AG08395 (cell line): Measurements from ENCODE around the gene HLTF.
"Not testable (repeated sequence)": the region's sequence is repeated elsewhere in the genome, so short reads cannot be mapped to it uniquely, and the experiment has no call there.

ENCODE experiments used
- DNase-seq: peaks from one replicate; pipeline ENCODE4 v3.0.0; 2012; ENCODE audit warnings: mixed read lengths, low spot score

The HLTF gene, protein sequence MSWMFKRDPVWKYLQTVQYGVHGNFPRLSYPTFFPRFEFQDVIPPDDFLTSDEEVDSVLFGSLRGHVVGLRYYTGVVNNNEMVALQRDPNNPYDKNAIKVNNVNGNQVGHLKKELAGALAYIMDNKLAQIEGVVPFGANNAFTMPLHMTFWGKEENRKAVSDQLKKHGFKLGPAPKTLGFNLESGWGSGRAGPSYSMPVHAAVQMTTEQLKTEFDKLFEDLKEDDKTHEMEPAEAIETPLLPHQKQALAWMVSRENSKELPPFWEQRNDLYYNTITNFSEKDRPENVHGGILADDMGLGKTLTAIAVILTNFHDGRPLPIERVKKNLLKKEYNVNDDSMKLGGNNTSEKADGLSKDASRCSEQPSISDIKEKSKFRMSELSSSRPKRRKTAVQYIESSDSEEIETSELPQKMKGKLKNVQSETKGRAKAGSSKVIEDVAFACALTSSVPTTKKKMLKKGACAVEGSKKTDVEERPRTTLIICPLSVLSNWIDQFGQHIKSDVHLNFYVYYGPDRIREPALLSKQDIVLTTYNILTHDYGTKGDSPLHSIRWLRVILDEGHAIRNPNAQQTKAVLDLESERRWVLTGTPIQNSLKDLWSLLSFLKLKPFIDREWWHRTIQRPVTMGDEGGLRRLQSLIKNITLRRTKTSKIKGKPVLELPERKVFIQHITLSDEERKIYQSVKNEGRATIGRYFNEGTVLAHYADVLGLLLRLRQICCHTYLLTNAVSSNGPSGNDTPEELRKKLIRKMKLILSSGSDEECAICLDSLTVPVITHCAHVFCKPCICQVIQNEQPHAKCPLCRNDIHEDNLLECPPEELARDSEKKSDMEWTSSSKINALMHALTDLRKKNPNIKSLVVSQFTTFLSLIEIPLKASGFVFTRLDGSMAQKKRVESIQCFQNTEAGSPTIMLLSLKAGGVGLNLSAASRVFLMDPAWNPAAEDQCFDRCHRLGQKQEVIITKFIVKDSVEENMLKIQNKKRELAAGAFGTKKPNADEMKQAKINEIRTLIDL

DNA sequence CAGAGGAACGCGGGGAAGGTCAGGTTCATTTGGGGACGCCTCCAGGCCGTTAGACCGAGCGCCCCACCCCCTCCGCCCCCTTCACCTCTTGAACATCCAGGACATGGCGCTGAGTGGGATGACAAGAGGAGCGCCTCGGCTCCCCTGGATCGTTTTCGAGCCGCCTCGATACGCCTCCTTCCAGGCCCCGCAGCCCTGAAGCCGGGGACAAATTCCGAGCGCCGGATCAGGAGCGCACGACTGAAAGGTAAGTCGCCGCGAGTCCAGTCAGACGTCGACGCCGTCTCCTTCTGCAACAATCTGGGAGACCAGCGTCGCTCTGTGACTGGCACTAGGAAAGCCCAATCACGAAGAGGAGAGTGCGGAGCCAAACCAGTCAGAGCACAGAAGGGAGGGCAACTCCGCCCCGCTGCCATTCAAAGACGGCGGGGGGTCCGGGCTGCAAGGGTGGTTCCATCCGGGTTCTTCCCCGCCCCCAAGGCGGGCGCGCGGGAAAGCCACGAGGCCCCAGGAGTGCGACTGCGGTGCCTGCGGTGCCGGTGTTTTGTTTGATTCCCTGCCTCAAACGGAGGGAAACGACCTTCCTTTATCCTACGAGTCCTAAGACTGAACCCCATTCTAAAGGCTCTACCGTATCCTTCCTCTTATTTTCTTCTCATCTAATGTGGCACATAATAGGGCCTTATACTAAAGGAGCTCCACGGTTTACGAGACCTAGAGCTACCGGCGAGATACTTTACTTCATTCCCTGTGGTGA lies at the start of gene HLTF:
Gene HLTF, minus strand, starts transcription at position 302 of the 757 bp plus-strand sequence. Its CDS starts 197 bp downstream, at position 105.
- peak; percentile 98 for DNase-seq

DNA sequence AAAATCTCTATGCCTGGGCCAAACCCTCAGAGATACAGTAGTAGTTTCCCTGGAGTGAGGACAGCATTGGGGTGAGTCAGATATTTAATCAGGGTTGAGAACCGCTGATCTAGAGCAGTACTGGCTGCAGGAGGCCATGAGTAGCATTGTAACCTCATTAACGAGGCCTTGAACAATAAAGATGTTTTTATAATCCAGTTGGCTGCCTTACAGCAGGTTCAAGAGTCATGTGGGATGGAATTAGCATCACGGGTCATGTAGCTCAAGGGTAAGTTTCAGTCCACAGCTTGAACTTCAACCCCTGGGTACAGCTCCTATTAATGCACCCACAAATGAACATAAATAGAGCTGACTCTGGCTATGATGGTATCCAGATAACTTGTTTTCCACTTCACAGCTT lies 48.2 kb upstream of the HLTF start:
- no peak for DNase-seq

DNA sequence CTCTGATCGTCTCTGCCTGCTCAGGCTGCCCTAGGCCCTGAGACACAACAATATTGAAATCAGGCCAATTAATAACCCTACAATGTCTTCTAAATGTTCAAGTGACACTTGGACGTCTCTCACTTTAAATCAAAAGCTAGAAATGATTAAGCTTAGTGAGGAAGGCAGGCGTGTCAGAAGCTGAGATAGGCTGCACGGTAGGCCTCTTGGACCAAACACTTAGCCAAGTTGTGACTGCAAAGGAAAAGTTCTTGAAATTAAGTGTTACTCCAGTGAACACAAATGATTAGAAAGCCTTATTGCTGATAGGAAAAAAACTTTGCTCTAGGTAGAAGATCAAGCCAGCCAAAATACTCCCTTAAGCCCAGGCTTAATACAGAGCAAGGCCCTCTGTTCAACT lies 45.3 kb upstream of the HLTF start:
- no peak for DNase-seq

DNA sequence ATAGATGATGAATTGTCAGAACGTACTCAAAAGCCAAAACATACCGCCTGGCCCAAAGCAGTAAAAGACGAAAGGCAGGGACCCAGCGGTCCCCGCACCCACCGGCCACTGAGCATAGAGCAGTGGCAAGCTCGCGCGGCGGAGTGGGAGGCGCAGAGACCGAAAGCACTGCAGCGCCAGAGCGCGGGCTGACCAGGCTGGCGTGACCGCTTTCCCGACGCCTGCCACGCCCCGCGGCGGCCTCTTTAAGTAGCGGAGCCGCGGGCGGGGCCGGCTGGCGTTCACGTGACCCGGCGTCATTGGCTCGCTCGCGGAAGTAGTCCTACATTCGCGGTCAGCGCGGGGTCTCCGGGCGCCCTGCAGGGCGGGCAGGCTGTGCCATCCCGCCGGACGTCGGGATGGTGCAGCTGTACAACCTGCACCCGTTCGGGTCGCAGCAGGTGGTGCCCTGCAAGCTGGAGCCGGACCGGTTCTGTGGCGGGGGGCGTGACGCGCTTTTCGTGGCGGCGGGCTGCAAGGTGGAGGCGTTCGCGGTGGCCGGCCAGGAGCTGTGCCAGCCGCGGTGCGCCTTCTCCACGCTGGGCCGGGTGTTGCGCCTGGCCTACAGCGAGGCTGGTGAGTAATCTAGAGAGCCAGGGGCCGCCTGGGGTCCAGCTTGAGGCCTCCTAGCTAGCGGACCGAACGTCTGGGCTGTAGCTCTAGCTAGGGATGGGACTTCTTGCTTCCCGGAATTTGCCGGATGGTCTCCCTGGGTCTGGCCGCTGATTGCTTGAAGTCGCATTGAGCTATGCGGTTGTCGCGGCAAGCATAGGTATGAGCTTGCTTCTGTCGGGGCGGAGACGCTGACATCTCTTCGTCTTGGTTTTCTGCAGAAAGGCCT lies 43.2 kb upstream of the HLTF start, which contains the start of gene HPS3:
Gene HPS3, plus strand, starts transcription at position 313 of the 880 bp plus-strand sequence. Its CDS starts 86 bp downstream, at position 399.
- peak; percentile 95 for DNase-seq

DNA sequence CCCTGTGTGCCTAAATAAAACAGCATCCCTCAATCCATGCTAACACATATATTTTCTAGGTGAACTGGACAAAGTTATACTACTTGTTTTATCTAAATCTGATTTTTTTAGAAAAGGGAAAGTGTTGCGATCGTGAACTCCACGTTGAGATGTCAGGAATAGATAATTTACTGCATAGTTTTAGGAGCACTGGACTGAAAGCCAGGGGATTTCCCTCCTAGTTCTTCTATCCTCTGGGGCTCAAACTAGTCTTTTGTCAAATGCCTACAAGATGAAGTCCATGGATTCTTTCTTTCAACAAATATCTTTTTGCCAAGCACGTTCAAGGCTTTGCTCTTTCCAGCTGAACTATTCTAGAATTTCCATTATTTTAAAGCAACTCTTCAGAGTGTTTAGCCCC lies 42.5 kb upstream of the HLTF start:
- no peak for DNase-seq

DNA sequence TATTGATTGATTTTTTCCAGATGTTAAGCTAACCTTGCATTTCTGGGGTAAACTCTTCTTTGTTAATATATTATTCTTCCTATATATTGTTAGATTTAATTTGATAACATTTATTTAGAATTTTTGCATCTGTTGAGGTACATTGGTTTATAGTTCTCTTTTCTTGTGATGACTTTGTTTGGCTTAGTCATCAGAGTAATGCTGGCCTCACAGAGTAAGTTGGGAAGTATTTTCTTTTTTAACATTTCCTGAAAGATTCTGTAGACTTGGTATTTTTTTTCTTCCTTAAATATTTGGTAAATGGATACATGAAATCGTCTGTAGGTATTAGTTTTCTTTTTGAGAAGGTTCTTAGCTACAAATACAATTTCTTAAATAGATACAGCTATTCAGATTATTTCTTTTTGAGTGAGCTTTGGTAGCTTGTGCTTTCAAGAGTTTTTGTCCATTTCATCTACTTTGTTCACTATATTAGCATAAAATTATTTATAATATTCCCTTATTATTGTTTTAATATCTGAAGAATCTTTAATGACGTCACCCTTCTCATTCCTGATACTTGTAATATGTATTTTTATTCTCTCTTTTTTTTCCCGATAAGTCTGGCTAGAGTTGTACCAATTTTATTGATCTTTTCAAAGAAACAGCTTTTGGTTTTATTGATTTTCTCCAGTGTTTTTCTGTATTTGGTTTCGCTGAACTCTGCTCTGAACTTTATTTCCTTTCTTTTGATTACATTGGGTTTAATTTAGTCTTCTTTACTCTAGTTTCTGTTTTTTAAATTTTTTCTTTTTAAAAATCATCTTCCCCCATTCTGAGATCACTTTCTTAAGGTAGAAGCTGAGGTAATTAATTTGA lies 36.6 kb upstream of the HLTF start:
- DNase-seq = no peak

DNA sequence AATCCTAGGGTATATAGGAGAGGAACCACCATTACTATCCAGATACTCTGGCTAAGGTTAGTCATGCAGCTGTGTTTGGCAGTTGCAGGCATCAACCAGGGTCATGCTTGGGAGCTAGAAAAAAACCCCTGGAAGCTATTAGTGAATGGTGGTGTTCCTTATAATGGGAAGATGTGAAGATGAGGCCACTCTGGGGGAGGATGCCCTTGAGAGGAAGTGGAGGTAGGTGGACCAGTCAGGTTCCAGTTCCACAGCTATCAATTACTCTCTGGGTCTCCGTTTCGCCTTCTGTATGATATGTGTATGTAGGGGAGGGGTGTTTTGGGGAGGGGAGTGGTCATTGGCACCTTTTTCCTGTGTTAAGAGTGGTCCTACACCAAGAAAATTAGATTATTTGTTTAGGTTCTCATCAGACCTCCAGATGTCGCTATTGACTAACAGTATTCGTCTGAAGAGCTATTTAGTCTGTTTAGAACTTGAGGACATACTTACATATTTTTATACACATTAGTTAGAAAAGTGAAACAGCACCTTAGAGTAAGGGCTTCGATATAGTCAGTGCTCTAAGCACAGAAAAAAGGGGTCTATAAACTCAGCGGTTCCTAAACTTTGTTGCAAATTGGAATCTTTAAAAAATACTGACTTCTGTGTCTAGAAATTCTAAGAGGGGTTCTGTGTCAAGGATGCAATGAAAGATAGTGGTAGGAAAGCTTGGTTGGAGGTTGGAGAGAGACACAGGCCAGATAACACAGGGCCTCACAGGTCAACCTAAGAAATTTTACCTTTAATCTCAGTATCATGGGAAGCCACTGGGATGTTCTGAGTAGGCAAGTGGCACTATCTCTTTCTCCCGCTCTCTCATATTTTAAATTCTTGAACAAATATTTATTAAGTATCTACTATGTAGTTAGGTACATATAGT lies 34.0 kb upstream of the HLTF start:
- DNase-seq = peak; percentile 74

DNA sequence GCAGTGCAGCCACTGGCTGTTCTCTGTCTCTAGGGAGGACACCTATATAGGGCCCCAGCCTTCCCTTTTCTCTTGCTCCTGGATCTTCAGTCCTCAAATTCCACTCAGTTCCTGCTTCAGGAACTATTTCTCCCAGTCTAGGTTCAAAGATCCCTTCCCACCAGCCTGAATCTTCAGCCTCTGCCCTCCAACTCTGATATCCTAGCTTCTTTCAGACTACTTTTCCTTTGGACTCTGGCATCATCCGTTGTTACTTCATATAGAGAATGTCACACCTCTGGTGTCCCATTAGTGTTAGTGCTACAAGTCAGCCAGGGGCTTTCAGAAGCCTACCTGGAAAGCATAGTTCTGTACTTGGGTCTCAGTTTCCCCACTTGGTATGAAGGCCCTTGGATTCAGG lies 33.1 kb upstream of the HLTF start:
- DNase-seq = no peak

DNA sequence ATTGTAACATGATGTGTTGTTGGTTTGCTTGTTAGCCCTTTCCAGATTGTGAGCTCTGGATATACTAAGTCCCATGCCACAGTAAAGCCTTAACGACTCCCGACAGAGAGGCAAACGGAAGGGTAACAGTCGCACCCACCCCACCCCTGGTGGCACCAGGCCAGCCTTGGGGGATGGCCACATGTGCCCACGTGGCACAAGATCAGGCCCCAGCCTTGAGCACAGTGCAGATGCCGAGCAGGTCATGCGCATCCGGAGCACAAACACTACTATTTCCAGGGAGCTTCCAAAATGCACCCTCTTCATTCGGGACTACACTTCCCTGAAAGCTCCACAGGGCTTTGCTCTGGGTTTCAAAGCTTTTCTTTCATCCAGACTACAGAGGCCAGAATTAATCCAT lies 32.4 kb upstream of the HLTF start:
- no peak for DNase-seq

DNA sequence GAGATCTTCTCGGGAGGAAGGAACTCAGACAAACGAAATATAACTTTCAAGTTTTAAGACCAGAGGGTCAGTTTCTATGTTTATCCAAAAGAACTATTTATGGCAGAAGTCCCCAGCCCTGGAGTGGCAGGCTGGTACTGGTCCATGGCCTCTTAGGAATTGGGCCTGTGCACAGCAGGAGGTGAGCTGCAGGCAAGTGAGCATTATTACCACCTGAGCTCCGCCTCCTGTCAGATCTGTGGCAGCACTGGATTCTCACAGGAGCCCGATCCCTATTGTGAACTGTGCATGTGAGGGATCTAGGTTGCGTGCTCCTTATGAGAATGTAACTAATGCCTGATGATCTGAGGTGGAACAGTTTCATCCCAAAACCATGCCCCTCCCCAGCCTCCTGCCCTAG lies 28.8 kb upstream of the HLTF start:
- DNase-seq = no peak

DNA sequence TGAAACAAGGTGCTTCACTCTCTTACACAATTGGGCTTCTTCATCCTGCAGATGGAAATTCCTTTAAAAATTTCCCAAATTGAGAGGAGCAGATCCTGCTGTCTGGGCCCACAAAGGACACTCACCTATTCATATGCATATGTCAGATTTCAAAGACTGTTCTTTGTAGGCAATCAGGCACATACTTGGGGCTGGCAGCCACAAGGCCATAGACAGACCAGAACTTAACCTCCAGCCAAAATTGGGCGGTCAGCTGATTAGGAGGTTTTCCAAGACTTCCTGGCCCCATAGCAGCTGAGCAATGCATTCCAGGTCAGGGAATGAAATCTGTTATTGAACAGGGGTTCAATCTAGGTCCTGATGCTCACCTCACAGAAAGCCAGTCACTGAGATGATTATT lies 28.1 kb upstream of the HLTF start:
- DNase-seq = no peak

DNA sequence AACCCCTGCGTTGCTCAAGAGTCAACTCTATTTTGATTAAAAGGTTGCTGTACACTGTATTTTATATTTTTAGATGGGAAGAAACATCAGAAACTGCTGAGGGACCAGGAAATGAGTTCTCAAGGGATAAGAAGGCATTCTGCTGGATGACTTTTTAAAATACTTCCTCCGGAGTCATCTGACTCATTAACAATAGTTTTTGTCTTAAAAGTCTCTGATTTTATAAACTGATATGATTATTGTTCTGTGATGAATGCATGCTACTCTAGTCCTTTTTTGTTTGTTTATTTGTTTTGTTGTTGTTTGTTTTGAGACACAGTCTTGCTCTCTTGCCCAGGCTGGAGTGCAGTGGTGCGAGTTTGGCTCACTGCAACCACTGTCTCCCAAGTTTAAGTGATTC lies 18.2 kb upstream of the HLTF start:
- DNase-seq = no peak

DNA sequence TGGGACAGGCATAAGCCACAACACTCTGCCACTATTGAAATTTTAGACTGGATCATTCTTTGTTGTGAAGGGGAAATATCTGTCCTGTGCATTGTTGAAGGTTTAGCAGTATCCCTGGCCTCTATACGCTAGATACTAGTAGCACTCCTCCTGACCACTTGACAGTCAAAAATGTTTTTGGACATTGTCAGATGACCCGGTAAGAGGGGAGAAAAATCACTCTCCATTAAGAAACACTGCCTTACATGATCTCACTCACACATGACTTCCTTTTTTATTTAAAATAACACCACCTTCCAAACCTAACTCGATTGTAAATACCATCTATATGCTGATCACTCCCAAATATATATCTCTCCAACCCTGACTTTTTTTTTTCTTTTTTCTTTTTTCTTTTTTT lies 15.3 kb upstream of the HLTF start:
- DNase-seq = no peak

DNA sequence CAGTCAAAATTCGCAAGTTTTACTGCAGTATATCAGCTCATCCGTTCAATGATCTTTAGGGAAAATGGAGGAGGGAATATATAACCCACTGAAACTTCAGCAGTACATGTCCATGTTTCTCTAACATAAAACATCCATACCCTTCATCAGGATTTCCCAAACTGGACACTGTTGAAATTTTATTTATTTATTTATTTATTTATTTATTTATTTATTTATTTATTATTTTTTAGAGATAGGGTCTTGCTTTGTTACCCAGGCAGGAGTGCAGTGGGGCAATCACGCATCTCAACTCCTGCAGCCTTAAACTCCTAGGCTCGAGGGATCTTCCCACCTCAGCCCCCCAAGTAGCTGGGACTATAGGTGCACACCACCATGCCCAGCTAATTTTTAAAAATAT lies 14.8 kb upstream of the HLTF start:
- DNase-seq = no peak

DNA sequence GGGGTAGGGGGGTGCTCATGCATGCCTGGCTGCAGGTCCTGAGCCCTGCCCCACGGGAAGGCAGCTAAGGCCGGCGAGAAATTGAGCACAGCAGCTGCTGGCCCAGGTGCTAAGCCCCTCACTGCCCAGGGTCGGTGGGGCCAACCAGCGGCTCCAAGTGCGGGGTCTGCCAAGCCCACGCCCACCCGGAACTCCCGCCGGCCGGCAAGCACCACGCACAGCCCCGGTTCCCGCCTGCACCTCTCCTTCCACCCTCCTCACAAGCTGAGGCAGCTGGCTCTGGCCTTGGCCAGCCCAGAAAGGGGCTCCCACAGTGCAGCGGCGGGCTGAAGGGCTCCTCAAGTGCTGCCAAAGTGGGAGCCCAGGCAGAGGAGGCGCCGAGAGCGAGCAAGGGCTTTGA lies 11.7 kb upstream of the HLTF start:
- not testable (repeated sequence) for DNase-seq

DNA sequence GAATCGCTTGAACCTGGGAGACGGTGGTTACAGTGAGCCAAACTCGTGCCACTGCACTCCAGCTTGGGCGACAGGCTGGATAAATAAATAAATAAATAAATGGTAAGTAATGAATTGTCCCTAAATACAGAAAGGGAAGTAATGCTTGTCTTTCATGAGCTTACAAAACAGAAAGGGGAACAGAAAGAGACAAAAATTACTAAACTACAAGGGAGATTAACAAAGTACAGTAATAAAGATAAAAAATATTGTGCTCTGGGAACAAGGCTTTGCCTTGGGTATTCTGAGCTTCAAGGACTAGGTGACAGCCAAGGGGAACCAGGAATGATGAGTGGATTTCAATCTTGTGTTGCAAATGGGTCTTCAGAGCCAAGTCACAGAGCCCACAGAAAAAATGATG lies 9.2 kb upstream of the HLTF start:
- no peak for DNase-seq

DNA sequence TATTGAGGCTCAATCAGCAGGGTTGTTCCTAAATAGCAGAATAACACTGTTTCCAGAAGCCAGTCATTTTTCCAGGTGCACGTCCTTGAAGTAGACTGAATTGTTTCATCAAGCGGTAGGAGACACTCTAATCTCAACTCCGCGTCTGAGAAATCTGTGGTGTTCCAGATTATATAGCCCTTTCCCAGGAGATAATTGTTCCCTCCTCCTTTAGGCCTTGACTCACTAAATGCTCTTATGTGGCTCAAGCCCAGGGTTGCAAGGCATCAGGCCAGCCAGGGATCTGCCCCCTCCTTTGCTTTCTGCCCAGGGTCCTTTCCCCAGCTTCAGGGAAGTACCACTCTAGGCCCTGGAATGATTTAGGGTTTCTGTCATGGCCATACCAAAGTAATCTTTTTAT lies 5.7 kb upstream of the HLTF start:
- no peak for DNase-seq

DNA sequence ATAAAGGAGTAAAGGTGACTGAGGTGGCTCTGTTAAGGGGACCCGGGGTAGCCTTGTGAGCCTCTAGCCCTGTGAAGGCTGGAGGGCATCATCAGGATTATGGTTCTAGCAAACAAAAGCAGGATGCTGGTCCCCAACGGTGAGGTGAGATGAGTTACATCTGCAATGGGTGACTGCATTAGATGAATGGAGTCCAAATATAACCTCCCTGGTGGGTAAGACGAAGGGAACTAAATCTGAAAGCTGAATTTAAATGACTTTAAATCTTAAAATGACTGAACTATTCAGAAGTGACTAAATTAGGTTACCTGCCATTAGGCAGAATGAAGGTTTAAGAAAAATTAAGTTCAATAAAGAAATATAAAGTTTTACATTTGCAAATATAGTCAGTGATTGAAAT lies 4.6 kb upstream of the HLTF start:
- no peak for DNase-seq

DNA sequence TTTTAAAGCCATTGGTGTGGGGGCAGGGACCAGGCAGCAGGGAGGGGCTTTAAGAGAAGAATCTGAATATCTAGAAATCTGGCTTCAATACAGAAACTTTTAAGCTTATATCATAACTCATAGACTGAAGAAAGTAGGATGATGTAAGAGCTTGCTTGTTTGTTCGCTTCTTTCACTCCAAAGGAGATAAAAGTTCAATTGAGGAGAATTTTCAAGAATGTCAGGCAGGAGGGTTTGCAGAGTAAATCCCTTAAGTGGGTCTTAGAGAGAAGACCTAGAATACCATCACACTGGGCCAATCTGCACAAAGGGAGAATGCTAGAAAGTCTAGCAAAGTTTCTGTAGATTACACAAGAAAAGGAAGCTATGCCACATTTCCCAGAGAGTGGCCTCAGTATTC lies 4.1 kb upstream of the HLTF start:
- DNase-seq = no peak
